Adipose tissue (tissue), 3 donors: ENCODE measurements around the gene KRT79. TPM values are rescaled to one million over a fixed set of nuclear protein-coding genes. Genes with fewer than 3 reads are reported as not detected.

ENCODE experiments used
- polyA plus RNA-seq, 3 donors: library from polyadenylated mRNA; stranded (reverse); fragments of 200-250 nt; gene quantifications; one replicate each; pipeline ENCODE4 v1.2.3, GENCODE V29; 2013
- donor health status: healthy with polysubstance abuse.
- donor health status: Bipolar disorder and iron deficiency.
- donor health status: healthy.

The KRT79 gene
- polyA plus RNA-seq, 3 donors = 0.26 to 6.1 (median 1.0) TPM

Other genes with a start within 250 kb of the KRT79 start
- under 1 TPM; 0.13 to 0.34 (median 0.21) TPM for gene KRT72, start 232.8 kb downstream of the KRT79 start, polyA plus RNA-seq
- gene KRT73, start 215.8 kb downstream of the KRT79 start, polyA plus RNA-seq = under 1 TPM in 2 of 3 donors, not detected in 1; 0.07 to 0.09 TPM
- gene KRT2, start 182.1 kb downstream of the KRT79 start, polyA plus RNA-seq = not detected
- not detected for gene KRT1, start 153.9 kb downstream of the KRT79 start, polyA plus RNA-seq
- under 1 TPM in 2 of 3 donors, not detected in 1; 0.01 to 0.08 TPM for gene KRT77, start 130.8 kb downstream of the KRT79 start, polyA plus RNA-seq
- not detected for gene KRT76, start 57.0 kb downstream of the KRT79 start, polyA plus RNA-seq
- gene KRT3, start 38.2 kb downstream of the KRT79 start, polyA plus RNA-seq = not detected
- gene KRT4, start 20.2 kb downstream of the KRT79 start, polyA plus RNA-seq = 10 to 100 TPM in 1 of 3 donors, 1 to 10 TPM in 1, under 1 TPM in 1; 0.45 to 20.6 (median 1.2) TPM
- under 1 TPM in 2 of 3 donors, not detected in 1; 0.12 to 0.98 TPM for gene KRT78, start 14.7 kb upstream of the KRT79 start, polyA plus RNA-seq
- gene KRT8, start 70.8 kb upstream of the KRT79 start, polyA plus RNA-seq = 100 to 1,000 TPM in 2 of 3 donors, 10 to 100 TPM in 1; 46.2 to 559 (median 182) TPM
- 100 to 1,000 TPM in 2 of 3 donors, 10 to 100 TPM in 1; 41.6 to 343 (median 104) TPM for gene KRT18, start 114.8 kb upstream of the KRT79 start, polyA plus RNA-seq
- gene EIF4B, start 172.1 kb upstream of the KRT79 start, polyA plus RNA-seq = 100 to 1,000 TPM; 216 to 308 (median 253) TPM
- gene TNS2, start 215.8 kb upstream of the KRT79 start, polyA plus RNA-seq = 100 to 1,000 TPM in 2 of 3 donors, 10 to 100 TPM in 1; 53.4 to 562 (median 225) TPM
- 10 to 100 TPM; 26.9 to 66.7 (median 29.8) TPM for gene SPRYD3, start 245.1 kb upstream of the KRT79 start, polyA plus RNA-seq